ENCODE measurements around the gene PAIP2.
"Not testable (repeated sequence)": the region's sequence is repeated elsewhere in the genome, so short reads cannot be mapped to it uniquely, and the experiment has no call there.

PAIP2 gene

DNA sequence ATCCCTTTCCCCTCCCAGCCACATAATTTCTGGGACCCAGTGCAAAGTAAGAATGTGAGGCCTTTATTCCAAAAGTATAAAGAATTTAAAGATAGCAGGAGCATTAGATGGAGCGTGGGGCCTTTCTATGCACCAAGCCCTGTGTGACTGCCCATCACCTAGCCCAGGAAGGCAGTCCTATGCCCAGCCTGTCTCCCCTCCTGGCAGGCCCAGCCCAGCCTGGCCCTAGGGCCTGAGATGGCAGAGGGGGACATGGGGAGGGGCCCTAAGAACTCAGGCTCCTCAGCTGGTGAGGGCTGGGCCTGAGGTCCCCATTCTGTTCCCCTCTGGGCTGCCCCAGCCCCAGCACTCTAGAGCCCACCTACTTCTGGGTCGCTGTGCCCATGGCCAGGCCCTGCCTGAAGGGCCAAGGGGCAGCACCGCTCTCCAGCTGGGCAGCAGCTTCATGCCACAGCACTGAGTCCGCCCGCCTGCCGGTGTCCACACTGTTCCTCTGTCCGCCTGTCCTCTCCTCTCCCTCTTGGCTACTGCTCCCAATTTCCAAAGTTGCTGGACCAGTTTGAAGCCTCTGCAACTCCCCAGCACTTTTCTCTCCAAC, 42.4 kb downstream of the PAIP2 start:
- DNase-seq (ENCODE audit: extremely low read depth, low read depth), result no peak
- TF ChIP-seq, protein P1, sequence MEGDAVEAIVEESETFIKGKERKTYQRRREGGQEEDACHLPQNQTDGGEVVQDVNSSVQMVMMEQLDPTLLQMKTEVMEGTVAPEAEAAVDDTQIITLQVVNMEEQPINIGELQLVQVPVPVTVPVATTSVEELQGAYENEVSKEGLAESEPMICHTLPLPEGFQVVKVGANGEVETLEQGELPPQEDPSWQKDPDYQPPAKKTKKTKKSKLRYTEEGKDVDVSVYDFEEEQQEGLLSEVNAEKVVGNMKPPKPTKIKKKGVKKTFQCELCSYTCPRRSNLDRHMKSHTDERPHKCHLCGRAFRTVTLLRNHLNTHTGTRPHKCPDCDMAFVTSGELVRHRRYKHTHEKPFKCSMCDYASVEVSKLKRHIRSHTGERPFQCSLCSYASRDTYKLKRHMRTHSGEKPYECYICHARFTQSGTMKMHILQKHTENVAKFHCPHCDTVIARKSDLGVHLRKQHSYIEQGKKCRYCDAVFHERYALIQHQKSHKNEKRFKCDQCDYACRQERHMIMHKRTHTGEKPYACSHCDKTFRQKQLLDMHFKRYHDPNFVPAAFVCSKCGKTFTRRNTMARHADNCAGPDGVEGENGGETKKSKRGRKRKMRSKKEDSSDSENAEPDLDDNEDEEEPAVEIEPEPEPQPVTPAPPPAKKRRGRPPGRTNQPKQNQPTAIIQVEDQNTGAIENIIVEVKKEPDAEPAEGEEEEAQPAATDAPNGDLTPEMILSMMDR (IDR thresholded peaks at IDR 0.05; ENCODE audit: low read depth, low read length, missing control alignments), result no peak
- H3K4me3 ChIP-seq (replicated peaks; ENCODE audit: low read depth, low read length), result no peak overlapping the region

DNA sequence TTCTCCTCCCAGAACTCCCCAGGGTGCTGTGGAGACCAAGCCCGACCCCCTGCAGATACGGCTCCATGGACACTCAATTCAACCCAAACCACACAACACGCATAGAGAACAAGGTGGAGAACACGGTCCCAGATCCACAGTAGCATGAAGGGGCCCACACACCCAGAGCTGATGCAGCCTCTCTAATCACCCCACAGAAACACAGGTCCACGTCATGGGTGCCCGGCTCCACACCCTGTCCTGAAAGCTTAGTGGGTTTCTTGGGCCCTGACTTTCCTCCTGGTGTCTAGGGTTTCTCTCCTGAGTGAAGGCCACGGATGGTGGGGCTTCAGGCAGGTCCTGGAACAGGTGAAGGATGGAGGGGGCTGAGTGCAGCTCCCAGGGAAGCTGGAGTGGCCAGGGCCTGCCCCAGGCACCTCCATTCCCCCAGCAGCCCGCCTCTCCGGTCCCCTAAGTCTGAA, 43.0 kb downstream of the PAIP2 start:
- TF ChIP-seq, protein P1 (IDR thresholded peaks at IDR 0.05; ENCODE audit: low read depth, low read length, missing control alignments), result no peak
- H3K4me3 ChIP-seq (replicated peaks; ENCODE audit: low read depth, low read length), result no peak overlapping the region
- DNase-seq (ENCODE audit: extremely low read depth, low read depth), result no peak

DNA sequence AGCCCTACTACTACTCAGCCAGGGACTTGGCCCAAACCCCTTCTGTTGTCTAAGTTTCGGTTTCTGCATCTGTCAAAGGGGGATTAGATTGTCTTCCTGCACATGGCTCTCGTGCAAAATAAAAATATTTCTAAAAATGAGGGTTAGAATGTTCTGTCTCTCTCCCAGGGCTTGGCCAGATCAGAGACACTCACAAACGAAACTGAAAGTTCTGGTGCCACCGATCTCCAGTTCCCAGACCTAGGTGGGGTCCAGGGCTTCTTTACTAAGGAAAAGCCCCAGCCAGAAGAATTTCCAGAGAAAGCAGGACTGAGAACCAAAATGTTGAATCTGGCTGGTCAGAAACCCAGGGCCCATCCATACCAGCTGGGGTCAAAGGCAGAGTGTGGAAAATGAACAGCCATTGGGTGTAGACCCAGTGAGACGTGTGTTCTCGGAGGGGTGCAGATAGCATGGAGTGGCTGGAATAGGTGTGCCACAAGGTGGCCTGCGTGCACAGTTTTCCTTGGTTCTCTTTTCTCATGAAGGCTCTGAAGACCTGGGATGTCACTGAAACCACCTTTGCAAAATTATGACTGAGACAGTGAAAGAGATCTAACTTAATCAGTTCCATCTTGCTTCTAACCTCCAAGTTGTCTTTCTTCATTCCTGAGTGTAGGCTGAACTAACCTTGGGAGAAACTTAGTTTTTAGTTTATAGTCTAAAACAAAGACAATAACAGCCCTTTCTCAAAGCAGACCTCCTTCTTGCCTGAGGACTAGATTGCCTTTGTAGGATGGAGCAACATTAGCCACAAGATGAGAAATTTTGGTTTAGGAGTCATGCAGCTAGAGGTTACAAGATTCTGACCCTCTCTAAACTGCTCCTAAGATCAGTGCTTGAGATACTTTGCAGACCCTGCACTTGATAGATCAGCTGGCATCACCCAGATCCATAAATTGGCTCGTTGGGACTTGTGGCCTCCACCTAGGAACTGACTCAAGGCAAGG, 43.7 kb downstream of the PAIP2 start:
- TF ChIP-seq, protein P1 (IDR thresholded peaks at IDR 0.05; ENCODE audit: low read depth, low read length, missing control alignments), result no peak
- no peak overlapping the region for H3K4me3 ChIP-seq (replicated peaks; ENCODE audit: low read depth, low read length)
- DNase-seq (ENCODE audit: extremely low read depth, low read depth), result no peak

DNA sequence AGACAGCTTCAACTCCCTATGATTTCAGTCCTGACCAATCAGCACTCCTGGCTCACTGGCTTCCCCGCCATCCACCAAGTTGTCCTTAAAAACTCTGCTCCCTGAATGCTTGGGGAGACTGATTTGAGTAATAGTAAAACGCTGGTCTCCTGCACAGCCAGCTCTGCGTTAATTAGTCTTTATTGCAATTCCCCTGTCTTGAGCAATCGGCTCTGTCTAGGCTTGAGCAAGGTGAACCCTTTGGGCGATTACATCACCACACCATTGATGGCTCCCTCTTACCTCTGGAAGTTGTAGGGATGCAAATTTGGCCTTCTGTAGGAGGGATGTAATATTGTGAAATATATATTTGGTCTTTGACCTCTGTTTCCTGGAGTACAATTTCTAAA, 44.4 kb downstream of the PAIP2 start:
- DNase-seq (ENCODE audit: extremely low read depth, low read depth), result no peak
- no peak overlapping the region for H3K4me3 ChIP-seq (replicated peaks; ENCODE audit: low read depth, low read length)
- TF ChIP-seq, protein P1 (IDR thresholded peaks at IDR 0.05; ENCODE audit: low read depth, low read length, missing control alignments), result no peak

DNA sequence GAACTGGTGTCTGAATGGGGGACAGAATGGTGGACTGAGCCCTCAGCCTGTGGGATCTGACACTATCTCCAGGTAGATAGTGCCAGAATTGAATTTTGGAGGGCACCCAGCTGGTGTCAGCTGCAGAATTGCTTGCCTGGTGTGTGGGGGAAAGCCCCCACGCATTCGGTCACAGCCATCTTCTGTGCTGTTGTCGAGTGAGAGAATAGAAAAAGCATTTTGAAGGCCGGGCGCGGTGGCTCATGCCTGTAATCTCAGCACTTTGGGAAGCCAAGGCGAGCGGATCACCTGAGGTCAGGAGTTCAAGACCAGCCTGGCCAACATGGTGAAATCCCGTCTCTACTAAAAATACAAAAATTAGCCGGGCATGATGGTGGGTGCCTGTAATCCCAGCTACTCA, 45.3 kb downstream of the PAIP2 start:
- not testable (repeated sequence) for H3K4me3 ChIP-seq (replicated peaks; ENCODE audit: low read depth, low read length); DNase-seq (ENCODE audit: extremely low read depth, low read depth)

DNA sequence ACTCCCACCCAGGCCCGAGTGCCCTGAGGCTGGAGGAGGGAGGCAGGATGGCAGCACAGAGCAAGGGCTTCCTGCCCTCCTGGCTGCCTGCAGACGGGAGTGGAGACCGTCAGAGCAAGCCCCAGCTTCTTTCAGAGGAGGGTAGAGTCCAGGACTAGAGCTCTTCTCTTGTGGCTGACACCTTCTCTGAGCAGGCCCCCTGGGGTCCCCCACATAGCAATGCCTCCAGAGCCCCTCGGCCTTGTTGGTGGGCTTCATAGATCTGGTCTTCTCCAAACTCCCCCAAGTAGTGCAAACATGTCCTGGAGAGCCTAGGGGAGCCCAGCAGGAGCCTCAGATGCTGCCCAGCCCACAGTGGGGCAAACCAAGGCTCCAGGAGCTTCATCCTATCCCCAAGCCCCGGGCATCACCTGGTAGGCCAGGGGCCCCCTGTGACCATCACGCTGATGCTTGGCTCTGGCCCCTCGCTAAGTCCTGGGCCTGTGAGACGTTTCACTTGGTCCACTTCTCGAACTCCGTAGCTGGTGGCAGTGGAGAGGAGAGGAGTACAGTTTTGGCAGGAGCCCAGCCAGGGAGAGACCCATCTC, 46.0 kb downstream of the PAIP2 start:
- TF ChIP-seq, protein P1 (IDR thresholded peaks at IDR 0.05; ENCODE audit: low read depth, low read length, missing control alignments), result no peak
- no peak overlapping the region for H3K4me3 ChIP-seq (replicated peaks; ENCODE audit: low read depth, low read length)
- no peak for DNase-seq (ENCODE audit: extremely low read depth, low read depth)

Data from HFF-Myc (cell line).